H1 (cell line): Measurements from ENCODE around the gene MKRN1. TPM values are rescaled to one million over a fixed set of nuclear protein-coding genes. Genes with fewer than 3 reads are reported as not detected.

Experiments used
- CTCF ChIA-PET: fragments of 300-600 bp; sonication (Branson Sonifier 250); formaldehyde crosslinking; loops from one replicate; lab custom pipeline; 2021; ENCODE audit not compliant: partially characterized antibody; lab: Charles Lee
- POLR2A ChIA-PET: fragments of 300-600 bp; sonication (Branson Sonifier 250); formaldehyde crosslinking; loops from one replicate; lab custom pipeline; 2021; ENCODE audit warnings: inconsistent platforms; ENCODE audit not compliant: partially characterized antibody; lab: Charles Lee
- DNase-seq, 2 experiments: peaks; one replicate each; pipeline versions ENCODE4 v3.0.0 to v3.0.0-alpha.2; 2010 to 2022; ENCODE audit warnings: low spot score in 2 of 2, low read depth in 1 of 2, mixed read lengths in 1 of 2
- FAIRE-seq: peaks from 2 replicates; lab custom pipeline; 2011; peaks lifted over from hg19 to GRCh38; lab: Jason Lieb, UNC
- H2AFZ ChIP-seq: 2 replicates; pipeline ENCODE4 v1.8.1; 2012; ENCODE audit warnings: low read length, inconsistent platforms
- H2AK5ac ChIP-seq: 2 replicates; pipeline ENCODE4 v1.6.1; 2013; ENCODE audit warnings: low read depth, low read length
- H2BK120ac ChIP-seq: replicated peaks from 2 replicates; pipeline ENCODE3; 2013; ENCODE audit warnings: low read depth, low read length, inconsistent platforms
- H2BK12ac ChIP-seq: 2 replicates; pipeline ENCODE4 v1.6.1; 2013; ENCODE audit warnings: low read depth, low read length
- H2BK15ac ChIP-seq: 2 replicates; pipeline ENCODE4 v1.6.1; 2013; ENCODE audit warnings: low read length
- H2BK20ac ChIP-seq: 2 replicates; pipeline ENCODE4 v1.6.1; 2013; ENCODE audit warnings: low read length
- H2BK5ac ChIP-seq: 2 replicates; pipeline ENCODE4 v1.6.1; 2013; ENCODE audit warnings: low read depth, low read length
- H3K14ac ChIP-seq: 2 replicates; pipeline ENCODE4 v1.6.1; 2013; ENCODE audit warnings: inconsistent platforms; ENCODE audit not compliant: insufficient read length
- H3K18ac ChIP-seq: 2 replicates; pipeline ENCODE4 v1.6.1; 2013; ENCODE audit warnings: low read length; ENCODE audit errors: extremely low read depth
- H3K23ac ChIP-seq: 2 replicates; pipeline ENCODE4 v1.6.1; 2013; ENCODE audit warnings: inconsistent platforms; ENCODE audit not compliant: insufficient read length
- H3K23me2 ChIP-seq: 2 replicates; pipeline ENCODE4 v1.6.1; 2013; ENCODE audit warnings: low read depth, low read length
- H3K27ac ChIP-seq: 2 replicates; pipeline ENCODE4 v1.6.1; 2011; ENCODE audit warnings: low read depth, low read length, inconsistent platforms
- H3K27me3 ChIP-seq, 4 experiments: replicated peaks in 1 of 4; 1 replicate in 1 of 4; 2 replicates in 3 of 4; pipeline versions ENCODE4 v1.6.1 to v1.8.1; 2011 to 2013; ENCODE audit warnings: low read length in 3 of 4, mild to moderate bottlenecking in 3 of 4, inconsistent platforms in 2 of 4, mixed read lengths in 2 of 4, moderate library complexity in 1 of 4; ENCODE audit not compliant: control insufficient read depth in 3 of 4, insufficient read depth in 3 of 4; ENCODE audit errors: extremely low read depth in 1 of 4
- H3K36me3 ChIP-seq, 4 experiments: 2 replicates each; pipeline versions ENCODE4 v1.6.1 to v1.8.1; 2011 to 2013; ENCODE audit warnings: mild to moderate bottlenecking in 4 of 4, low read length in 3 of 4, moderate library complexity in 2 of 4, control low read depth in 1 of 4, inconsistent platforms in 1 of 4; ENCODE audit not compliant: insufficient read depth in 4 of 4, control insufficient read depth in 2 of 4
- H3K4ac ChIP-seq: replicated peaks from 2 replicates; pipeline ENCODE3; 2013; ENCODE audit warnings: low read length, low read depth, mixed read lengths, inconsistent platforms; ENCODE audit not compliant: insufficient read length
- H3K4me1 ChIP-seq, 4 experiments: replicated peaks in 1 of 4; 1 replicate in 1 of 4; 2 replicates in 3 of 4; pipeline versions ENCODE4 v1.6.1 to v1.8.1; 2011 to 2013; ENCODE audit warnings: low read length in 3 of 4, inconsistent platforms in 2 of 4, mixed read lengths in 1 of 4; ENCODE audit not compliant: insufficient read depth in 4 of 4, control insufficient read depth in 3 of 4
- H3K4me2 ChIP-seq, 2 experiments: 2 replicates each; pipeline versions ENCODE4 v1.6.1 to v1.8.1; 2011 to 2013; ENCODE audit warnings: low read depth in 2 of 2, low read length in 2 of 2, control low read depth in 1 of 2, inconsistent platforms in 1 of 2, mild to moderate bottlenecking in 1 of 2; ENCODE audit not compliant: insufficient read depth in 1 of 2
- H3K4me3 ChIP-seq, 4 experiments: fragments of 200-600, 300-600 bp in 1 of 4; sonication (generic), shearing (Covaris generic), sonication (Bioruptor Twin) in 1 of 4; 2 replicates each; pipeline versions ENCODE4 v1.5.1 to v1.8.1; 2011 to 2016; ENCODE audit warnings: low read length in 4 of 4, low read depth in 3 of 4, control low read depth in 2 of 4, inconsistent platforms in 2 of 4, mild to moderate bottlenecking in 2 of 4, mixed read lengths in 1 of 4, moderate library complexity in 1 of 4; ENCODE audit not compliant: insufficient read depth in 2 of 4; ENCODE audit errors: extremely low read depth in 1 of 4
- H3K56ac ChIP-seq: replicated peaks from 2 replicates; pipeline ENCODE3; 2013; ENCODE audit warnings: low read depth, mild to moderate bottlenecking, mixed read lengths, low read length, inconsistent platforms; ENCODE audit not compliant: insufficient read length
- H3K79me1 ChIP-seq: 2 replicates; pipeline ENCODE4 v1.6.1; 2013; ENCODE audit warnings: low read depth, low read length, control low read depth
- H3K79me2 ChIP-seq, 2 experiments: 2 replicates each; pipeline versions ENCODE4 v1.6.1 to v1.8.1; 2012 to 2013; ENCODE audit warnings: low read length in 2 of 2, mild to moderate bottlenecking in 2 of 2, inconsistent platforms in 1 of 2; ENCODE audit not compliant: insufficient read depth in 2 of 2, control insufficient read depth in 1 of 2
- H3K9ac ChIP-seq, 4 experiments: replicated peaks in 1 of 4; 1 replicate in 1 of 4; 2 replicates in 3 of 4; pipeline versions ENCODE4 v1.6.1 to v1.8.1; 2011 to 2013; ENCODE audit warnings: low read depth in 3 of 4, low read length in 3 of 4, control low read depth in 2 of 4, mild to moderate bottlenecking in 2 of 4, moderate library complexity in 2 of 4, inconsistent platforms in 1 of 4; ENCODE audit errors: extremely low read depth in 1 of 4
- H3K9me3 ChIP-seq, 2 experiments: 2 replicates each; pipeline versions ENCODE4 v1.6.1 to v1.8.1; 2012 to 2013; ENCODE audit warnings: mild to moderate bottlenecking in 2 of 2, moderate library complexity in 2 of 2, control low read depth in 1 of 2, inconsistent platforms in 1 of 2, low read depth in 1 of 2, low read length in 1 of 2, mixed read lengths in 1 of 2; ENCODE audit not compliant: insufficient read depth in 2 of 2
- H4K20me1 ChIP-seq, 2 experiments: replicated peaks in 1 of 2; 2 replicates each; pipeline versions ENCODE3 to v1.8.1; 2011 to 2013; ENCODE audit warnings: inconsistent platforms in 2 of 2, low read length in 2 of 2, mild to moderate bottlenecking in 1 of 2; ENCODE audit not compliant: insufficient read depth in 2 of 2, control insufficient read depth in 1 of 2
- H4K5ac ChIP-seq: 2 replicates; pipeline ENCODE4 v1.6.1; 2013; ENCODE audit warnings: low read length, low read depth, mixed read lengths, inconsistent platforms; ENCODE audit not compliant: insufficient read length
- H4K8ac ChIP-seq: 2 replicates; pipeline ENCODE4 v1.8.0; 2013; ENCODE audit warnings: mild to moderate bottlenecking, moderate library complexity, low read length, inconsistent platforms; ENCODE audit not compliant: insufficient read depth; ENCODE audit errors: extremely low read depth
- H4K91ac ChIP-seq: replicated peaks from 2 replicates; pipeline ENCODE3; 2013; ENCODE audit warnings: low read length, mixed read lengths, inconsistent platforms; ENCODE audit not compliant: insufficient read length
- CBX8 ChIP-seq: fragments of 300-800, 300-1000 bp; sonication (generic); IDR thresholded peaks from 2 replicates; pipeline ENCODE4 v1.7.1; 2016; ENCODE audit warnings: low read depth, low read length, borderline replicate concordance
- EP300 ChIP-seq, 2 experiments: IDR thresholded peaks; 1 replicate in 1 of 2; 2 replicates in 1 of 2; pipeline ENCODE4 v1.6.1; 2011 to 2012; ENCODE audit warnings: low read depth in 2 of 2, low read length in 2 of 2, mild to moderate bottlenecking in 2 of 2, borderline replicate concordance in 1 of 2, inconsistent platforms in 1 of 2, moderate library complexity in 1 of 2
- HDAC2 ChIP-seq, 2 experiments: fragments of 300-600 bp in 1 of 2; sonication (generic) in 1 of 2; IDR thresholded peaks; 2 replicates each; pipeline ENCODE4 v1.6.1; 2011 to 2012; ENCODE audit warnings: low read depth in 2 of 2, low read length in 2 of 2, mild to moderate bottlenecking in 2 of 2, moderate library complexity in 2 of 2, borderline replicate concordance in 1 of 2, inconsistent platforms in 1 of 2
- NRF1 ChIP-seq: IDR thresholded peaks from 2 replicates; pipeline ENCODE4 v1.6.1; 2011; ENCODE audit warnings: mild to moderate bottlenecking, low read depth, low read length, improper control_type of control experiment
- PHF8 ChIP-seq: fragments of 200-600 bp; sonication (generic); conservative IDR thresholded peaks from 2 replicates; pipeline ENCODE4 v1.7.1; 2012; ENCODE audit warnings: low read depth, mild to moderate bottlenecking, inconsistent platforms, low read length, moderate library complexity
- RBBP5 ChIP-seq: IDR thresholded peaks from 2 replicates; pipeline ENCODE4 v1.7.1; 2012; ENCODE audit warnings: low read depth, mild to moderate bottlenecking, inconsistent platforms, low read length, moderate library complexity, borderline replicate concordance
- SAP30 ChIP-seq: fragments of 300-600 bp; sonication (generic); IDR thresholded peaks from 2 replicates; pipeline ENCODE4 v1.7.1; 2012; ENCODE audit warnings: low read length, moderate library complexity, mild to moderate bottlenecking, inconsistent platforms; ENCODE audit not compliant: insufficient read depth, insufficient replicate concordance
- SIN3A ChIP-seq, 2 experiments: IDR thresholded peaks in 1 of 2; conservative IDR thresholded peaks in 1 of 2; 2 replicates each; pipeline ENCODE4 v1.6.1; 2011 to 2012; ENCODE audit warnings: low read length in 2 of 2, improper control_type of control experiment in 1 of 2, low read depth in 1 of 2, mild to moderate bottlenecking in 1 of 2
- SIRT6 ChIP-seq: IDR thresholded peaks from one replicate; pipeline ENCODE4 v1.7.1; 2012; ENCODE audit warnings: low read length, inconsistent platforms
- SP2 ChIP-seq: IDR thresholded peaks from 2 replicates; pipeline ENCODE4 v1.6.1; 2012; ENCODE audit warnings: mild to moderate bottlenecking, low read length, inconsistent platforms
- WGBS, 2 experiments: shearing (Covaris generic) in 1 of 2; methylation state at CpG; one replicate each; pipeline versions ENCODE4 v1.1.6 to v1.1.7; 2013 to 2015; ENCODE audit warnings: low lambda C conversion rate in 2 of 2, mixed read lengths in 2 of 2, inconsistent platforms in 1 of 2, low coverage in 1 of 2, missing lambda C conversion rate in 1 of 2; ENCODE audit not compliant: insufficient replicate concordance in 2 of 2, insufficient coverage in 1 of 2, insufficient read length in 1 of 2; ENCODE audit errors: extremely low coverage in 1 of 2, missing lambda C conversion rate in 1 of 2; 5-methylcytosine and 5-hydroxymethylcytosine counted together
- polyA plus RNA-seq, 7 experiments: library from polyadenylated mRNA; depleted of rRNA in 3 of 7; stranded (reverse) in 5 of 7; unstranded in 2 of 7; fragments of >200 nt in 5 of 7; fragments of 200-250 nt in 2 of 7; gene quantifications; 1 replicate in 5 of 7; 2 replicates in 1 of 7; 4 replicates in 1 of 7; pipeline versions ENCODE4 v1.2.1 to v1.2.3, GENCODE V29; 2011 to 2013; ENCODE audit warnings: missing spikeins in 2 of 7, mixed read lengths in 2 of 7
- total RNA-seq: library from RNA; stranded (reverse); fragmentation: NEBNext Ultra II Directional; extraction: Animal tissue kit (Norgen Biotek cat#: 25700); gene quantifications from 2 replicates; pipeline ENCODE4 v1.2.1, GENCODE V29; 2021

The MKRN1 gene
- total and polyA plus RNA-seq, 2 of the 8 experiments (the other 6 are each of a cell fraction or from before 2014, with no cell fraction given), result 46.2 to 99.6 TPM

DNA sequence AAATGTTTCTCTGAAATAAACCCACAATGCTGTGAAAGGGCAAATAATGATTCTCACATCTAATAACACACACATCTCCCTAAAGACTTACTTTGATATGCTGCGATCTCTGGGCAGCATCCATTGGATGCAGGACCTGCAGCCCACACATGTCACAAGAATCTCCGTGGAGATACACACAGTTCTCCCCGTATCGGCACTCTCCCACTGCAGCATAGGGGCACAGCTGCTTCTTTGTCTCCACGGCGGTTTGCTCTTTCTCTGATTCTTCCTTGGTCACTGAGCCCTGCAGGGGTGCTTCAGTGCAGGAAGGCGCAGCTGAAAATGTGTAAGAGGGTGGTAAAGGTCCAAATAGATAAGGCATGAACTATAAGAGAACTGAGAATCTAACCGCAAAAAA is 20.4 kb downstream of the MKRN1 start:
- Histone ChIP-seq H3K9ac (no peak overlapping the region), H3K27ac (no peak overlapping the region), H3K23ac (no peak overlapping the region), H3K4ac (no peak overlapping the region), H2AFZ (no peak overlapping the region), H3K4me2 (no peak overlapping the region), H3K4me3 (no peak overlapping the region), H4K91ac (no peak overlapping the region), H4K8ac (no peak overlapping the region), H3K23me2 (no peaks in the 10 kb centered on the region), H3K18ac (no peak overlapping the region), H3K27me3 (no peaks in the 10 kb centered on the region), H3K9me3 (no peaks in the 10 kb centered on the region), H2BK5ac (no peak overlapping the region), H4K5ac (no peak overlapping the region), H2BK120ac (no peak overlapping the region), H3K79me1 (no peaks in the 10 kb centered on the region), H3K79me2 (peaks cover 0 to 40% of the 10 kb centered on the region in 2 experiments; a peak in 2 of 4 replicates), H3K14ac (no peak overlapping the region), H3K4me1 (peaks cover 7 to 20% (median 17%) of the 10 kb centered on the region in 4 experiments; a peak in 6 of 7 replicates), H4K20me1 (peaks cover 0 to 2% of the 10 kb centered on the region in 2 experiments), H3K56ac (no peak overlapping the region), H2BK20ac (no peak overlapping the region), H3K36me3 (peaks cover 17 to 70% (median 25%) of the 10 kb centered on the region in 4 experiments), H2BK12ac (no peak overlapping the region), H2BK15ac (no peak overlapping the region), H2AK5ac (no peak overlapping the region)
- POLR2A ChIA-PET, result interaction anchor here (1.1 kb wide), 1 partner anchor 19 kb away, joined by 5 read pairs; no protein-coding TSS in a partner anchor
- CTCF ChIA-PET, result interaction anchor here (1.1 kb wide), 1 partner anchor 15 kb away, joined by 3 read pairs; no protein-coding TSS in a partner anchor
- FAIRE-seq (no peak), DNase-seq (no peak)
- WGBS, 2 experiments, result 92% methylated on average over 8 of the region's 8 CpGs; no CpG with 5 or more reads in 1 of the 2 experiments
- TF ChIP-seq PHF8 (no peak), SP2 (no peak), EP300 (IDR thresholded peaks at IDR 0.05; ENCODE audit: borderline replicate concordance in 1 of 2, low read depth in 2 of 2, low read length in 2 of 2) (no peak), NRF1 (no peak), RBBP5 (no peak), SAP30 (no peak), HDAC2 (IDR thresholded peaks at IDR 0.05; ENCODE audit: borderline replicate concordance in 1 of 2, low read depth in 2 of 2, low read length in 2 of 2) (no peak), SIRT6 (no peak), SIN3A (conservative IDR thresholded peaks at IDR 0.05 in 1 of 2, IDR thresholded peaks at IDR 0.05 in 1 of 2; ENCODE audit: low read depth in 1 of 2, low read length in 2 of 2) (no peak), CBX8 (no peak)
